Gastrocnemius medialis (tissue), 4 donors: ENCODE measurements around the gene LRSAM1.

Experiments
- CTCF ChIP-seq, 5 experiments: fragments of 450-650 bp in 3 of 5; fragments of 200-600 bp in 2 of 5; sonication (generic) in 2 of 5; IDR thresholded peaks in 4 of 5; conservative IDR thresholded peaks in 1 of 5; 1 replicate in 4 of 5; 2 replicates in 1 of 5; pipeline ENCODE4 v1.5.1; 2016 to 2019; ENCODE audit warnings: antibody characterized with exemption in 5 of 5, mild to moderate bottlenecking in 3 of 5, moderate library complexity in 3 of 5
- POLR2A ChIP-seq, 2 donors: fragments of 450-650 bp; IDR thresholded peaks; one replicate each; pipeline ENCODE4 v1.6.1; 2017; ENCODE audit warnings: antibody characterized with exemption in 2 of 2, mild to moderate bottlenecking in 2 of 2, moderate library complexity in 2 of 2

DNA sequence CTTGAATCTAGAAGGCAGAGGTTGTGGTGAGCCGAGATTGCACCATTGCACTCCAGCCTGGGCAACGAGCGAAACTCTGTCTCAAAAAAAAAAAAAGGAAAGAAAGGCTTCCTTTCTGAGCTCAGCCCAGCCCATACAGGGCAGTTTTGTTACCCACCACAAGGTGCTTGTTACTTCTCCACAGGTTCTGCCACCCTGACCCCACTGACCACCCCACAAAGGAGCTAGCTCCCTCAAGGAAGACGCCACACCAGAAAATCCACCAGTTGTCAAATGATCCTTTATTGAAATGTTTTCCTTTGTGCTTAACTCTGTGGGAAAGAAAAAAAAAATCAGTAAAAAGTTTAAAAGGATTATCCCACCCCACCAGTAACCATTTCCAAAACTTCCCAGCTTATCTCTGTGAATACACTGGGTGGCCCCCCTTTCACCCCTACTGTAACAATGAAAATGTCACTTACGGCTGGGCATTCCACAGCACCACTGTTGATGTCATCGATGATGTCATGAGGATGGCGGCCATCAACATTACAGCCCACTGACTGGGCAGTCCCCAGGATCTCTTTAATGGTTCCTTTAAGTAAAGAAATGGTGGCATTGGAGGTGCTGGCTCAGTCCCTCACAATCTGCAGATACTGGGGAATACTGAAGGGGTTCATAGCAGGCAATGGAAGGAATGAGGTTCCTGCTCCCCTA lies 3.7 kb upstream of the LRSAM1 start:
- no peak for TF ChIP-seq CTCF (IDR thresholded peaks at IDR 0.05 in 4 of 5, conservative IDR thresholded peaks at IDR 0.05 in 1 of 5)
- no peak for TF ChIP-seq POLR2A (IDR thresholded peaks at IDR 0.05)
